ENCODE measurements around the gene CIB4. TPM values are rescaled to one million over a fixed set of nuclear protein-coding genes. Genes with fewer than 3 reads are reported as not detected.

The CIB4 gene
- total RNA-seq, 1 donor from 2014 or later, result not detected

DNA sequence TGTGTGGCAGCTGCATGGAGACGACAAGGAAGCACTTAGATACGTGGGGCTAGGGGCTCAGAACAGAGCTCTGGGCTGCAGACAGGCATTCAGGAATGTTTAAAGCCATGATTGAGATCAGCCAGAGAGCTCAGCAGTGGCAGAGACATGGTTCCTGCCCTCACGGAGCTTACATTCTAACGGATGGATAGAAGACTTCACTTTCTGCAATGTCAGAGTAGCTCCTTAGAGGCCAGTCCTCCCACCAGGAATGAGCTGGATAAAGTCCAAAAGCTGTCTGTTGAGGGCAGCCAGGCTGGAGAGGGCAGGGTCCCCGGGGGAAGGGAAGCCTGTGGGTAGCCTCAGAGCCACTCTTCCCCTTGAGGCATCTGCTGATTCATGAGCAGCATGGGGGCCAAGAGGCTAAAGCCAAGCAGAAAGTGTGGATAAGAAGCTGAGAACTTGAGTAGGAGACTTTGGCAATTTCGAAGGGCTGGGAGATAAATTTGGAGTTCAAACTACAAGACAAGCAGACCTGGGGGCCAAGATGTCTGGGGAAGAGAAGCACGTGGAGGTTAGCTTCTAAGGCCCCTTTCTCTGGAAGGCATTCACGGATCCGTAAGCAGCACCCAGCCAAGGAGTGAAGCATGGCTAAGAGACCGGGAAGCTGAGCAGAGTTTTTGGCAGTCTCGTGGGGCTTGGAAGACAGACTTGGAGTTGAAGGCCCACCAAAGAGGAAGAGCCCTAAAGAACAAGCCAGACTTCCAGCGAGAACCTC, 9.7 kb upstream of the CIB4 start:
- H3K4me1 ChIP-seq, result peaks cover 26% of the 10 kb centered on the region
- TF ChIP-seq CTCF (IDR thresholded peaks at IDR 0.05), result no peak
- no peaks in the 10 kb centered on the region for H3K27me3 ChIP-seq (ENCODE audit: low read depth)
- H3K27ac ChIP-seq, result peak overlapping the region; percentile 72
- H3K4me3 ChIP-seq, result no peak overlapping the region
- intact Hi-C loops (cut with DNase I), result no loop called here
- DNase-seq, result no peak
- ATAC-seq, result no peak
- H3K36me3 ChIP-seq, result no peaks in the 10 kb centered on the region
- no peaks in the 10 kb centered on the region for H3K9me3 ChIP-seq

DNA sequence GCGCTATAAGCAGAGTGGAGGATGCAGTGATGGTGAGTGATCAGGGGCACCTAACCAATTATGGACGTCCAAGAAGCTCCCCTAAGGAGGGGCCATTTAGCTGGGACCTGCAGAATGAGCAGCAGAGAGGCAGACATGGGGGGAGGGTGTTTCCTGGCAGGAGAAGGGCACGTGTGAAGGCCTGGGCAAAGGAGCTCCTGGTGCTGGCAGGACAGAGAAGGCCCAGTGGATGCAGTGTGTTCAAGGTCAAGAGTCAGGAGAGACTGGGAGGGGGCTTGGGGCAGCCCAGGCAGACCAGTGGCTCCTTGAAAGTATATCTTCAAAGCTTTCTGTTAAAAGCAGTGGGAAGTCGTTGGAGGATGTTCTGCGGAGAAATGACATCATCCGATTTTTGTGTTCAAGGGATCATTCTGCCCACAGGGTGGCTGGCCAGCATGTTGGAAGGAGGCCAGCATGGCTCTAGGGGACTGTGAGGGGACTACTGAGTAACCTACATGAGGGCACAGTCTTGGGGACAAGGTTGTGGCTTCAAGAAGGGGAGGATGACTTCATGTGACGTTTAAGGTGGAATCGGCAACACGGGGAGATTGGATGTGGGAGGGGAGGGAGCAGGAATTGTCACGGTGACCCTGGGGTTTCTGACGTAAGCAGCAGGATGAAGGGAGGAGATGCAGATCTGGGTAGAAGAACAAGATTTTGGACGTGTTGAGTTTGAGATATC, 9.0 kb upstream of the CIB4 start:
- ATAC-seq (no peak), DNase-seq (no peak)
- intact Hi-C loops (cut with DNase I), result no loop called here

GRCh38 chr2:26649322-26649721, 8.2 kb upstream of the CIB4 start:
- Histone ChIP-seq H3K27ac (peak overlapping the region; percentile 39), H3K9me3 (no peaks in the 10 kb centered on the region), H3K36me3 (no peaks in the 10 kb centered on the region), H3K4me1 (peaks cover 26% of the 10 kb centered on the region), H3K27me3 (ENCODE audit: low read depth) (no peaks in the 10 kb centered on the region), H3K4me3 (no peak overlapping the region)
- DNase-seq (no peak), ATAC-seq (no peak)
- intact Hi-C loops (cut with DNase I), result no loop called here
- no peak for TF ChIP-seq CTCF (IDR thresholded peaks at IDR 0.05)

More for the DNA sequence above, 9.0 kb upstream of the CIB4 start:
- Histone ChIP-seq H3K27ac (no peak overlapping the region), H3K27me3 (ENCODE audit: low read depth) (no peaks in the 10 kb centered on the region), H3K4me3 (no peak overlapping the region), H3K4me1 (peaks cover 26% of the 10 kb centered on the region), H3K36me3 (no peaks in the 10 kb centered on the region), H3K9me3 (no peaks in the 10 kb centered on the region)
- no peak for TF ChIP-seq CTCF (IDR thresholded peaks at IDR 0.05)

DNA sequence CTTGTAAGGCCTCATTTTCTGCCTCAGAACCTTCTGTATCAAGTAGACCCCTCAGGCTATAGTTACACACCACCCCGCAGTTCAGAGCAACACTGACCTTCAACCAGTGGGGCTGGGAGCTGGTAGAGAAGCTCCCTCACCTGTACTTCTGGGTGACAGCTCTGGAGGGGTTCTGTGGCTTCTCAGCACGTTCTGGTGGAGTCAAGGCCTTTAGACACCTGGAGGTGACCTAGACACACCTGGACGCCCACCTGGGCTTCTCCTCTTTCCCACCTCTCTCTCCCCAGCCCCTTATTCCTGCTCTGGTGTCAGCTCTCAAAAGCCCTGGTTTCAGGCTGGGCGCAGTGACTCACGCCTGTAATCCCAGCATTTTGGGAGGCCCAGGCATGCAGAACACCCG, 7.3 kb upstream of the CIB4 start:
- Histone ChIP-seq H3K4me1 (peaks cover 18% of the 10 kb centered on the region), H3K27ac (no peak overlapping the region), H3K9me3 (no peaks in the 10 kb centered on the region), H3K36me3 (no peaks in the 10 kb centered on the region), H3K4me3 (no peak overlapping the region), H3K27me3 (ENCODE audit: low read depth) (no peaks in the 10 kb centered on the region)
- intact Hi-C loops (cut with DNase I), result no loop called here
- no peak for TF ChIP-seq CTCF (IDR thresholded peaks at IDR 0.05)
- DNase-seq (no peak), ATAC-seq (no peak)

DNA sequence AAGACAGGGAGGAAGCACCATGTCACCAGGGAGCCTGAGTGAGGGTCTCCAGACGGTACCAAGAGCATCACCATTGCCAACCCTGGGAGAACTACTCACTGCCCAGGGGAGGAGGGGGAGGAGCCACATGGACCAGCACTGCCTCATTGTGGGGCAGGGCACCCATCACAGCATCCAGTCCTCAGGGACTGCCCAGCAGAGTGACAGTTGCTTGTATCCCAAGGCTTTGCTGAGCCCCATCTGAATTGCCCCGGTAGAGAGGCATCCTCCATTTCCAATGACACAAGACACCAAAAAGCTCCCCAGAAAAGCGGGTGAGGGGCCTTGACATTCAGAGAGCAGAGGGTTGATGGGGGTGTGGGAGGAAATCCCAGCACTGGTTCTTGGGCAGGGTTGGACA, 6.8 kb upstream of the CIB4 start:
- Histone ChIP-seq H3K27me3 (ENCODE audit: low read depth) (no peaks in the 10 kb centered on the region), H3K4me1 (peaks cover 13% of the 10 kb centered on the region), H3K9me3 (no peaks in the 10 kb centered on the region), H3K4me3 (no peak overlapping the region), H3K36me3 (no peaks in the 10 kb centered on the region), H3K27ac (no peak overlapping the region)
- no peak for DNase-seq
- ATAC-seq, result no peak
- TF ChIP-seq CTCF (IDR thresholded peaks at IDR 0.05), result no peak
- intact Hi-C loops (cut with DNase I), result no loop called here

All from lower lobe of right lung (tissue), 2 donors.